Kidney capillary endothelial cell (primary cell): ENCODE results near the gene AKAP5.

Experiments used
- DNase-seq: peaks from one replicate; pipeline ENCODE4 v3.0.0-alpha.2; 2018; ENCODE audit warnings: low spot score

AKAP5 gene

GRCh38 chr14:64459405-64460136 is 5.7 kb upstream of the AKAP5 start:
- DNase-seq, result no peak

GRCh38 chr14:64461221-64461620 is 4.1 kb upstream of the AKAP5 start:
- DNase-seq, result no peak

- no peak for DNase-seq
These were observed 2.1 kb upstream of the AKAP5 start for GRCh38 chr14:64463195-64463594.

GRCh38 chr14:64463873-64464272 is 1.4 kb upstream of the AKAP5 start:
- DNase-seq, result no peak

- DNase-seq, result no peak
These were observed 648 bp upstream of the AKAP5 start for GRCh38 chr14:64464651-64465050.

- peak; percentile 41 for DNase-seq
These were observed 694 bp downstream of the AKAP5 start for GRCh38 chr14:64465831-64466554.

- no peak for DNase-seq
These were observed 1.8 kb downstream of the AKAP5 start for GRCh38 chr14:64467101-64467500.

GRCh38 chr14:64467566-64467965 is 2.3 kb downstream of the AKAP5 start:
- no peak for DNase-seq

GRCh38 chr14:64468451-64468850 is 3.2 kb downstream of the AKAP5 start:
- DNase-seq, result no peak

- no peak for DNase-seq
These were observed 8.7 kb downstream of the AKAP5 start for GRCh38 chr14:64474041-64474440.

- DNase-seq, result no peak
These were observed 9.4 kb downstream of the AKAP5 start for GRCh38 chr14:64474698-64475097.

- no peak for DNase-seq
These were observed 10.4 kb downstream of the AKAP5 start for GRCh38 chr14:64475585-64476273.

GRCh38 chr14:64476438-64476837 is 11.1 kb downstream of the AKAP5 start:
- no peak for DNase-seq

GRCh38 chr14:64478634-64479250 is 13.4 kb downstream of the AKAP5 start:
- peak; percentile 28 for DNase-seq

GRCh38 chr14:64488590-64489099 is 23.3 kb downstream of the AKAP5 start:
- no peak for DNase-seq

- no peak for DNase-seq
These were observed 26.3 kb downstream of the AKAP5 start for GRCh38 chr14:64491637-64492036.

- DNase-seq, result no peak
These were observed 28.2 kb downstream of the AKAP5 start for GRCh38 chr14:64493455-64493854.

GRCh38 chr14:64495252-64495651 is 30.0 kb downstream of the AKAP5 start:
- DNase-seq, result no peak

GRCh38 chr14:64496764-64497163 is 31.5 kb downstream of the AKAP5 start:
- no peak for DNase-seq

GRCh38 chr14:64500088-64500487 is 34.8 kb downstream of the AKAP5 start:
- DNase-seq, result no peak

GRCh38 chr14:64501411-64502171 is 36.3 kb downstream of the AKAP5 start:
- DNase-seq, result no peak

GRCh38 chr14:64502456-64502855 is 37.2 kb downstream of the AKAP5 start:
- DNase-seq, result no peak
